ENCODE data around the gene MYH7. TPM values are rescaled to one million over a fixed set of nuclear protein-coding genes. Genes with fewer than 3 reads are reported as not detected.
"Not testable (repeated sequence)": the region's sequence is repeated elsewhere in the genome, so short reads cannot be mapped to it uniquely, and the experiment has no call there.

Gene MYH7
- polyA plus RNA-seq, 3 donors from 2014 or later: not detected

- H3K4me1 Mint-ChIP-seq: no peaks in the 10 kb centered on the region
- no peaks in the 10 kb centered on the region for H3K36me3 Mint-ChIP-seq
- peaks cover 0 to 9% (median 1%) of the 10 kb centered on the region in 3 donors for H3K27me3 Mint-ChIP-seq (ENCODE audit: low read depth in 3 of 3)
- no peaks in the 10 kb centered on the region for H3K9me3 Mint-ChIP-seq
- no peak overlapping the region for H3K27ac Mint-ChIP-seq
- no peak for DNase-seq
- no peak overlapping the region for H3K4me3 Mint-ChIP-seq
Observed at GRCh38 chr14:23430723-23431085, 4.8 kb downstream of the MYH7 start.

GRCh38 chr14:23430016-23430722 lies 5.3 kb downstream of the MYH7 start:
- Mint-ChIP-seq H3K27me3 (ENCODE audit: low read depth in 3 of 3) (peaks cover 0 to 9% (median 1%) of the 10 kb centered on the region in 3 donors), H3K36me3 (no peaks in the 10 kb centered on the region), H3K4me1 (no peaks in the 10 kb centered on the region), H3K4me3 (no peak overlapping the region), H3K27ac (no peak overlapping the region), H3K9me3 (no peaks in the 10 kb centered on the region)
- no peak for DNase-seq

DNA sequence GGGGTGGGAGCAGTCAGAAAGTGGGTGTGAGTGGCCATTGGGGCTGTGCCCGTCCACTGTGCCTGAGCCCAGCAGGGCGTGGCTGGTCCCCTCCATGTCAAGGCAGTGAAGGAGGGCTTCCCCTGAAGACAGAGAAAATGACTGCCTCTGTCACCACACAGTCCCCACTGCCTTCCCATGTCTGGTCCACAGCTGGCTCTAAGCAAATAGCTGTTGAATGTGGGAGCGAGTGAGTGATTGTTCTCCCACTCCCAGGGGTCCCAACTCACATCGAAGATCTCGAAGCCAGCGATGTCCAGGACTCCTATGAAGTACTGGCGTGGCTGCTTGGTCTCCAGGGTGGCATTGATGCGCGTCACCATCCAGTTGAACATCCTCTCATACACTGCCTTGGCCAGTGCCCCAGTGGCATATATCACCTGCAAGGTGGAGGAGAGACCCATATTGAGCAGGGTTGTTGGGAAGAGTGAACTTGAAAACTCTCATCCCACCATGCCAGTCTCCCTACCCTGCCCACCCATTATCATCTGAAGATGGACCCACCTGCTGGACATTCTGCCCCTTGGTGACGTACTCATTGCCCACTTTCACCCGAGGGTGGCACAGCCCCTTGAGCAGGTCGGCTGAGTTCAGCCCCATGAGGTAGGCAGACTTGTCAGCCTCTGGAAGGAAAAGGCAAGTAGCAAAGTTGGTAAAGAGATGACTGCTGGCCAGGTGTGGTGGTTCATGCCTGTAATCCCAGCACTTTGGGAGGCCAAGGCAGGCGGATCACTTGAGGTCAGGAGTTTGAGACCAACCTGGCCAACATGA lies 6.6 kb downstream of the MYH7 start:
- Mint-ChIP-seq H3K36me3 (no peaks in the 10 kb centered on the region), H3K9me3 (no peaks in the 10 kb centered on the region), H3K4me1 (no peaks in the 10 kb centered on the region), H3K27ac (no peak overlapping the region), H3K4me3 (no peak overlapping the region), H3K27me3 (ENCODE audit: low read depth in 3 of 3) (peaks cover 0 to 9% (median 1%) of the 10 kb centered on the region in 3 donors)
- DNase-seq: no peak

DNA sequence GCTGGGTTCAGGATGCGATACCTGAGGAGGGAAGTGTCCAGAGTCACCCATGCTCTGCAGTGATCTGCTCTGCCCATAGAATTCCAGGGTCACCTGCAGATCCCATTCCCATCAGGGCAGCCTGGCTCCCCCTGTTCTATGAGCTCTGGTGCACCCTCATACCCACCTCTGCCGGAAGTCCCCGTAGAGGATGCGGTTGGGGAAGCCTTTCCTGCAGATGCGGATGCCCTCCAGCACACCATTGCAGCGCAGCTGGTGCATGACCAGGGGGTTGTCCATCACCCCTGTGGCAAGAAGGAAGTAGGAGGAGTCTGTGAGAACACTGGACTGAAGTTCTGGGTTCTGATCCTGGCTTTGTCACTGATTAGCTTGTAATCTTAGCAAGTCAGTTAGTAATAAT lies 9.7 kb downstream of the MYH7 start:
- not testable (repeated sequence) for H3K27me3 Mint-ChIP-seq (ENCODE audit: low read depth in 3 of 3); DNase-seq; H3K36me3 Mint-ChIP-seq; H3K27ac Mint-ChIP-seq; H3K4me3 Mint-ChIP-seq; H3K4me1 Mint-ChIP-seq; H3K9me3 Mint-ChIP-seq

- Mint-ChIP-seq H3K4me3 (no peak overlapping the region), H3K27me3 (ENCODE audit: low read depth in 3 of 3) (peaks cover 0 to 3% (median 1%) of the 10 kb centered on the region in 3 donors), H3K9me3 (no peaks in the 10 kb centered on the region), H3K27ac (no peak overlapping the region), H3K4me1 (no peaks in the 10 kb centered on the region), H3K36me3 (no peaks in the 10 kb centered on the region)
- DNase-seq: no peak
Observed at GRCh38 chr14:23425169-23425568, 10.3 kb downstream of the MYH7 start.

- H3K4me3 Mint-ChIP-seq: no peak overlapping the region
- no peak for DNase-seq
Observed at GRCh38 chr14:23423657-23424056, 11.8 kb downstream of the MYH7 start.

GRCh38 chr14:23421594-23421993 lies 13.9 kb downstream of the MYH7 start:
- Mint-ChIP-seq H3K9me3 (peaks cover 0 to 2% (median 0%) of the 10 kb centered on the region in 6 donors), H3K36me3 (no peaks in the 10 kb centered on the region), H3K4me3 (no peak overlapping the region), H3K4me1 (no peaks in the 10 kb centered on the region), H3K27ac (no peak overlapping the region), H3K27me3 (ENCODE audit: low read depth in 3 of 3) (peaks cover 0 to 5% (median 0%) of the 10 kb centered on the region in 3 donors)
- DNase-seq: no peak

More at GRCh38 chr14:23423657-23424056, 11.8 kb downstream of the MYH7 start:
- Mint-ChIP-seq H3K27ac (no peak overlapping the region), H3K36me3 (no peaks in the 10 kb centered on the region), H3K4me1 (no peaks in the 10 kb centered on the region), H3K9me3 (no peaks in the 10 kb centered on the region), H3K27me3 (ENCODE audit: low read depth in 3 of 3) (peaks cover 0 to 5% (median 0%) of the 10 kb centered on the region in 3 donors)

GRCh38 chr14:23419646-23420045 lies 15.8 kb downstream of the MYH7 start:
- not testable (repeated sequence) for DNase-seq; H3K27ac Mint-ChIP-seq; H3K4me1 Mint-ChIP-seq; H3K9me3 Mint-ChIP-seq; H3K27me3 Mint-ChIP-seq (ENCODE audit: low read depth in 3 of 3); H3K4me3 Mint-ChIP-seq; H3K36me3 Mint-ChIP-seq

DNA sequence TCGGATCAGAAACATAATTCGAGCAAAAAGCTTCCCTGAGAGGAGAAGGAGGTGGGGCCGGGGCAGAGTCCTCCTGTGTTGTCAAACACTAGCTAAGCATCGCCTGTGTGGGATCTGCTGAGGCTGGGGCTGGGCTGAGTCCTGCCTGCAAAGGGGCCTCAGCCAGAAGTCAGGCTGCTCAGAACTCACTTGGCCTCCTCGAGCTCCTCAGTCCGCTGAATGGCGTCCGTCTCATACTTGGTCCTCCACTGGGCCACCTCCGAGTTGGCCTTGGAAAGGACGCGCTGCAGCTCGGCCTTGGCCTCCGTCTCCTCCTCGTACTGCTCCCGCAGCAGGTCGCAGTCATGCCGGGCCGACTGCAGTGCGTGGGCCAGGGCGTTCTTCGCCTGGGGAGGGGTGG lies 17.4 kb downstream of the MYH7 start:
- Mint-ChIP-seq H3K9me3 (peaks cover 0 to 2% (median 0%) of the 10 kb centered on the region in 6 donors), H3K4me1 (no peaks in the 10 kb centered on the region), H3K27me3 (ENCODE audit: low read depth in 3 of 3) (peaks cover 0 to 5% (median 0%) of the 10 kb centered on the region in 3 donors), H3K27ac (no peak overlapping the region), H3K4me3 (no peak overlapping the region), H3K36me3 (no peaks in the 10 kb centered on the region)
- no peak for DNase-seq

GRCh38 chr14:23417269-23417668 lies 18.2 kb downstream of the MYH7 start:
- H3K4me3 Mint-ChIP-seq; H3K27me3 Mint-ChIP-seq (ENCODE audit: low read depth in 3 of 3); H3K4me1 Mint-ChIP-seq; H3K36me3 Mint-ChIP-seq; DNase-seq; H3K27ac Mint-ChIP-seq; H3K9me3 Mint-ChIP-seq: not testable (repeated sequence)

- no peak for DNase-seq
- peaks cover 0 to 2% (median 0%) of the 10 kb centered on the region in 6 donors for H3K9me3 Mint-ChIP-seq
- H3K27ac Mint-ChIP-seq: no peak overlapping the region
- no peaks in the 10 kb centered on the region for H3K4me1 Mint-ChIP-seq
- peaks cover 0 to 5% (median 0%) of the 10 kb centered on the region in 3 donors for H3K27me3 Mint-ChIP-seq (ENCODE audit: low read depth in 3 of 3)
- H3K4me3 Mint-ChIP-seq: no peak overlapping the region
- no peaks in the 10 kb centered on the region for H3K36me3 Mint-ChIP-seq
Observed at GRCh38 chr14:23416801-23417200, 18.7 kb downstream of the MYH7 start.

DNA sequence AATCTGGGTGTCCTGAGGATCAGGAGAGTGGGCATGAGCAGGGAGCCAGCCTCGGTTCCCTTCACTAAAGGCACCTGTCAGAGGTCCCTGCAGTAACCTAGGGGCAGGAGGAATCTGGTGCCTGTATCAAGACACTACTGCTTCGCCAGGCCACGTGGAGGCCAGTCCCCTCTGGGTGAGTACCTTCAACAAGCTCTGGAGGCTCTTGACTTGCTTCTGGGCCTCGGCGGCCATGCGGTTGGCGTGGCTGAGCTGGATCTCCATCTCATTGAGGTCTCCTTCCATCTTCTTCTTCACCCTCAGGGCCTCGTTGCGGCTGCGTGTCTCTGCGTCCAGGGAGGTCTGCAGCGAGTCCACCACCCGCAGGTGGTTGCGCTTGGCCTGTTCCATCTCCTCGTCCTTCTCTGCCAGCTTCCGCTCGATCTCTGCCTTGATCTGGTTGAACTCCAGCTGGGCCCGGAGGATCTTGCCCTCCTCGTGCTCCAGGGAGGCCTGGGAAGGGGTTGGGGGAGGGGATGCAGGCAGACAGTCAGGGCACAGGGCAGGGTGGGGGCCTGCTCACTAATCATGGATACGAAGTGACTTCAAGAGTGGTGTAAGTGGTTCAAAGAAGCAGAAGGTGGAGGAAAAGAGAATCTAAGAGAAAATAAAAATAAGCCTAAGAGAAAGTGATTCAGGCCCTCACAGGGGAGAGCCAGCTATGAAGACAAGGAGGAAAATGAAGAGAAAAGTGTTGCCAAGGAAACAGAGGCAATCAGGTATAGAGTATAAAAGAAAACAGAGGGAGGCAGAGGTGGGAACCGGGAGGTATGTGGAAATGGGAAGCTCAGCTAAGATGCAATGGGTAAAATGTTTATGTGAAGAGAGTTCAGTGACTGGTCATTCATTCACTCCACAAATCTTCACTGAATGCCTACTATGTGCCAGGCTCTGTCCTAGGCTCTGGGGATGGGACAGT lies 19.4 kb downstream of the MYH7 start:
- H3K4me1 Mint-ChIP-seq: no peaks in the 10 kb centered on the region
- no peak for DNase-seq
- peaks cover 0 to 5% (median 0%) of the 10 kb centered on the region in 3 donors for H3K27me3 Mint-ChIP-seq (ENCODE audit: low read depth in 3 of 3)
- peaks cover 0 to 2% (median 0%) of the 10 kb centered on the region in 6 donors for H3K9me3 Mint-ChIP-seq
- no peaks in the 10 kb centered on the region for H3K36me3 Mint-ChIP-seq
- H3K4me3 Mint-ChIP-seq: no peak overlapping the region
- H3K27ac Mint-ChIP-seq: no peak overlapping the region

DNA sequence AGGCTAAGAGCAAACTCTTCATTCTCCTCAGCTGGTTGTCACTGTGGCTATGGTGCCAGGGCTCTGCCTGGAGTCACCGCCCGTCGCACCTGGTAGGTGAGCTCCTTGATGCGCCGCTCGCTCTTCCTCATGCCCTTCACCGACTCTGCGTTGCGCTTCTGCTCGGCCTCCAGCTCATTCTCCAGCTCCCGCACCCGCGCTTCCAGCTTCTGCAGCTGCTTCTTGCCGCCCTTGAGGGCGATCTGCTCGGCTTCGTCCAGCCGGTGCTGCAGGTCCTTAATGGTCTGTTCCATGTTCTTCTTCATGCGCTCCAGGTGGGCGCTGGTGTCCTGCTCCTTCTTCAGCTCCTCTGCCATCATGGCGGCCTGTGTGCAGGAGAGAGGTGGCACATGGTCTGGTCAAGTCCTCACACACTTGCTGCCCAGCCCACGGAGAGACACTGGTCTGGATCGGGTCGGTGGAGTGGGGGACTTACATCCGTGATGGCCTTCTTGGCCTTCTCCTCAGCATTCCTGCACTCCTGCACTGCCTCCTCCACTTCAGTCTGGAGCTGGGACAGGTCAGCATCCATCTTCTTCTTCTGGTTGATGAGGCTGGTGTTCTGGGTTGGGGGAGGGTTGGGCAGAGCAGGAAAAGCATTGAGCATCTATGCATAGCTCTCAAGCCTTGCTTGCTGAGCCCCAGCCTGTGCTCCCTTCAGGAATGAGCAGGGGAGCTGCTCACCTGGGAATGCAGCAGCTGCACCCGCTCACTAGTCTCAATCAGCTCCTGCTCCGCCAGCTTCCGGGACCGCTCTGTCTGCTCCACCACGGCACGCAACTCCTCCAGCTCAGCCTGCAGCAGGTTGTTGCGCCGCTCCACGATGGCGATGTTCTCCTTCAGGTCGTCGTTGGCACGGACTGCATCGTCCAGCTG lies 20.3 kb downstream of the MYH7 start:
- Mint-ChIP-seq H3K4me3 (no peak overlapping the region), H3K4me1 (no peaks in the 10 kb centered on the region), H3K9me3 (peaks cover 0 to 2% (median 0%) of the 10 kb centered on the region in 6 donors), H3K36me3 (no peaks in the 10 kb centered on the region), H3K27ac (no peak overlapping the region), H3K27me3 (ENCODE audit: low read depth in 3 of 3) (peaks cover 0 to 2% (median 0%) of the 10 kb centered on the region in 3 donors)
- no peak for DNase-seq
